OCI-LY1 (cell line): Measurements from ENCODE around the gene TPSAB1.
A peak's percentile ranks its signal among the peaks of the same experiment; 100 is the strongest.

ENCODE experiments used
- H2AFZ ChIP-seq: fragments of 200-600 bp; sonication (generic), shearing (Covaris generic); 2 replicates; pipeline ENCODE4 v1.6.0; 2014; ENCODE audit warnings: antibody characterized with exemption, mild to moderate bottlenecking, low read length
- H3F3A ChIP-seq: fragments of 200-600 bp; sonication (generic), shearing (Covaris generic); 2 replicates; pipeline ENCODE4 v1.6.0; 2014; ENCODE audit warnings: mild to moderate bottlenecking, antibody characterized with exemption, low read length, moderate library complexity; ENCODE audit not compliant: insufficient read depth
- H3K27ac ChIP-seq: fragments of 200-600 bp; sonication (generic); 2 replicates; pipeline ENCODE4 v1.5.1; 2014; ENCODE audit warnings: low read length, mixed run types, mild to moderate bottlenecking, low read depth; ENCODE audit not compliant: poor library complexity, severe bottlenecking
- H3K27me3 ChIP-seq: fragments of 200-600 bp; sonication (generic); 2 replicates; pipeline ENCODE4 v1.6.0; 2014; ENCODE audit warnings: antibody characterized with exemption, mild to moderate bottlenecking, low read length, moderate library complexity; ENCODE audit not compliant: insufficient read depth
- H3K36me3 ChIP-seq: fragments of 200-600 bp; sonication (generic); 2 replicates; pipeline ENCODE4 v1.6.1; 2014; ENCODE audit warnings: mild to moderate bottlenecking, antibody characterized with exemption, low read length, moderate library complexity, mixed read lengths; ENCODE audit not compliant: insufficient read depth
- H3K4me1 ChIP-seq: fragments of 200-600 bp; sonication (generic); 2 replicates; pipeline ENCODE4 v1.5.1; 2014; ENCODE audit warnings: mild to moderate bottlenecking, low read length, moderate library complexity; ENCODE audit not compliant: insufficient read depth, severe bottlenecking
- H3K4me2 ChIP-seq: fragments of 200-600 bp; sonication (generic), shearing (Covaris generic); 2 replicates; pipeline ENCODE4 v1.6.1; 2014; ENCODE audit warnings: low read length
- H3K4me3 ChIP-seq: fragments of 200-600 bp; sonication (generic); 2 replicates; pipeline ENCODE4 v1.5.1; 2014; ENCODE audit warnings: low read length, low read depth, mild to moderate bottlenecking, mixed read lengths; ENCODE audit not compliant: poor library complexity, severe bottlenecking
- H3K79me2 ChIP-seq: fragments of 200-600 bp; shearing (Covaris generic); 2 replicates; pipeline ENCODE4 v1.6.1; 2016; ENCODE audit warnings: mixed run types, low read length, mixed read lengths; ENCODE audit not compliant: insufficient read depth
- H3K9ac ChIP-seq: fragments of 200-600 bp; sonication (generic), shearing (Covaris generic); 2 replicates; pipeline ENCODE4 v1.6.1; 2014; ENCODE audit warnings: mild to moderate bottlenecking, low read length, mixed read lengths
- H3K9me2 ChIP-seq: fragments of 200-600 bp; sonication (generic), shearing (Covaris generic); 2 replicates; pipeline ENCODE4 v1.6.1; 2014; ENCODE audit warnings: low read depth, mild to moderate bottlenecking, low read length, mixed read lengths
- H3K9me3 ChIP-seq: fragments of 200-600 bp; shearing (Covaris generic); 2 replicates; pipeline ENCODE4 v1.6.1; 2014; ENCODE audit warnings: low read length, mixed read lengths
- H4K20me1 ChIP-seq: fragments of 200-600 bp; sonication (generic), shearing (Covaris generic); 2 replicates; pipeline ENCODE4 v1.6.0; 2016; ENCODE audit warnings: mild to moderate bottlenecking, low read length; ENCODE audit not compliant: insufficient read depth
- EZH2 ChIP-seq: fragments of 200-600 bp; sonication (generic), shearing (Covaris generic); IDR thresholded peaks from 2 replicates; pipeline ENCODE4 v1.8.0; 2017; ENCODE audit warnings: borderline replicate concordance, mixed run types, mild to moderate bottlenecking, antibody characterized with exemption, low read length, moderate library complexity, mixed read lengths
- TF ChIP-seq, protein P1 (sequence below): fragments of 200-600 bp; sonication (generic), shearing (Covaris generic); IDR thresholded peaks from 2 replicates; pipeline ENCODE4 v1.5.1; 2017; ENCODE audit warnings: mild to moderate bottlenecking, antibody characterized with exemption, low read length, moderate library complexity, mixed read lengths

The TPSAB1 gene

DNA sequence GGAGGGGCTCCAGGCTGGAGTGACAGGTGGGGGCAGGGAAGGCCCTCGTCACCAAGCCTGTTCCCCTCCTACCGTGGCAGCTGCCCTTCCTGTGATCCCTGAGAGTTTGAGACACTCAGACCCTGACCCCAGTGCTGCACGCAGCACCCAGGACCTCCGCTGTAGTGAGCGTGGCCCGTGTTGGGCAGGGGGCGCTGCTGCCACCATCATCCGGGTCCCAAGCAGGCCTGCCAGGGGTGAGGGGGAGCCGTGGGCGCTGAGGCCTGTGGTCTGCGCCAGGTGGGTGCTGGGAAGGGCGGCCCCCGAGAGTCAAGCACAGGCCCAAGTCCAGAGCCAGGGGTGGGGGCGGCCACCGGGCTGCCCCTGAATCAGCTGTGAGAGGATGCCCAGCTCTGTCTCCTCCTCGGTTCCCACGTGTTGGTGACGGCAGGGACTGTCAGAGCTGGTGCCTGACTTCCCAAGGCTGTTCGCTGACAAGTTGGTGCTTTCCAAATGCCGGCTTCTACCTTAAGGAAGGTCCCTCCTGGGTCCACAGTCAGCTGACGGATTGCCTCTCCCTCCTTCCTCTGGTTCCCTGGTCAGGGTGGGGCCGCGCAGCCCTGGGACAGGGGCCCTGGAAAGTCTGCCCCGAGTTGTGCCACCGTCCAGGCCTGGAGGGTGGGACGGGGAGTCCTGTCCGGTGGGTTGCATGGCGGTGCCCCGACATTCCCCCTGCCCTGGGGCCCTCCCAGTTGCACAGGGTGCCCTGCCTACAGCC, 46.5 kb upstream of the TPSAB1 start:
- Histone ChIP-seq H3K4me3 (no peak overlapping the region), H3K4me1 (no peaks in the 10 kb centered on the region), H3K27ac (no peak overlapping the region), H3K27me3 (no peaks in the 10 kb centered on the region), H3K9me3 (no peaks in the 10 kb centered on the region), H2AFZ (no peak overlapping the region), H4K20me1 (no peaks in the 10 kb centered on the region), H3F3A (no peaks in the 10 kb centered on the region), H3K4me2 (no peak overlapping the region), H3K9me2 (no peaks in the 10 kb centered on the region), H3K36me3 (no peaks in the 10 kb centered on the region), H3K9ac (no peak overlapping the region), H3K79me2 (no peaks in the 10 kb centered on the region)
- TF ChIP-seq, protein P1, sequence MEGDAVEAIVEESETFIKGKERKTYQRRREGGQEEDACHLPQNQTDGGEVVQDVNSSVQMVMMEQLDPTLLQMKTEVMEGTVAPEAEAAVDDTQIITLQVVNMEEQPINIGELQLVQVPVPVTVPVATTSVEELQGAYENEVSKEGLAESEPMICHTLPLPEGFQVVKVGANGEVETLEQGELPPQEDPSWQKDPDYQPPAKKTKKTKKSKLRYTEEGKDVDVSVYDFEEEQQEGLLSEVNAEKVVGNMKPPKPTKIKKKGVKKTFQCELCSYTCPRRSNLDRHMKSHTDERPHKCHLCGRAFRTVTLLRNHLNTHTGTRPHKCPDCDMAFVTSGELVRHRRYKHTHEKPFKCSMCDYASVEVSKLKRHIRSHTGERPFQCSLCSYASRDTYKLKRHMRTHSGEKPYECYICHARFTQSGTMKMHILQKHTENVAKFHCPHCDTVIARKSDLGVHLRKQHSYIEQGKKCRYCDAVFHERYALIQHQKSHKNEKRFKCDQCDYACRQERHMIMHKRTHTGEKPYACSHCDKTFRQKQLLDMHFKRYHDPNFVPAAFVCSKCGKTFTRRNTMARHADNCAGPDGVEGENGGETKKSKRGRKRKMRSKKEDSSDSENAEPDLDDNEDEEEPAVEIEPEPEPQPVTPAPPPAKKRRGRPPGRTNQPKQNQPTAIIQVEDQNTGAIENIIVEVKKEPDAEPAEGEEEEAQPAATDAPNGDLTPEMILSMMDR, result no peak
- TF ChIP-seq EZH2, result no peak

DNA sequence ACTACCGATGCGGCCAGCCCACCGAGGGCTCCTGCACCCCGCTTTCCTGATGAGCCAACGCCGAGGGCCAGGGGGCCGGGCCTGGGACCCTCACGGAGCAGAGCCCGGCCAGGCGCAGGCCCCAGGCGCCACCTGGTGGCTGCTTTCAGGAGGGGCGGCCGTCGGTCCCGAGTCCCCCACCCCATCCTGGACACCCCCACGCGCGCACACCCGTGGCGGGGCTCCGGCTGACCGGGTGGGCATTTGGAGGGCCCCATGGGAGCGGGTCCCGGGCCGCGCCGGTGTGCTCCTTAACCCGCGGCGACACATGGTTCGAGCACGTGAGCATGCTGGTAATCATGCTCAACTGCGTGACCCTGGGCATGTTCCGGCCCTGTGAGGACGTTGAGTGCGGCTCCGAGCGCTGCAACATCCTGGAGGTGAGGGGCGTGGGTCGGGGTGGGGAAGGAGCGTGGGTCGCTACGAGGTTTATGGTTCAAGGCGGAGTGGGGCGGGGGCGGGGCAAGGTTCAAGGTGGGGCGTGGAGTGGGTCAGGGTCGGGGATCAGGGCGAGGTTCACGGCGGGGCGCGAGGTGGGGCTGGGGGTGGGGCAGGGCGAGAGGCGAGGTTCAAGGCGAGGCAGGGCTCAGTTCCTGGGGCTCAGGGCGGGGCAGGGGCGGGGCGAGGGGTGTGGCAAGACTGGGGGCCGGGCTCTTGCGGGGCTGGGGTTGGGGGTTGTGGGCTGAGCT, 45.7 kb upstream of the TPSAB1 start:
- Histone ChIP-seq H3K27me3 (no peaks in the 10 kb centered on the region), H3K4me3 (no peak overlapping the region), H3K4me1 (no peaks in the 10 kb centered on the region), H3K27ac (no peak overlapping the region), H3K9me2 (no peaks in the 10 kb centered on the region), H2AFZ (no peak overlapping the region), H3K9me3 (no peaks in the 10 kb centered on the region), H3K9ac (no peak overlapping the region), H3K4me2 (no peak overlapping the region), H3F3A (no peaks in the 10 kb centered on the region), H3K79me2 (no peaks in the 10 kb centered on the region), H4K20me1 (no peaks in the 10 kb centered on the region), H3K36me3 (no peaks in the 10 kb centered on the region)
- TF ChIP-seq, protein P1, result peak; percentile 68
- TF ChIP-seq EZH2, result no peak

DNA sequence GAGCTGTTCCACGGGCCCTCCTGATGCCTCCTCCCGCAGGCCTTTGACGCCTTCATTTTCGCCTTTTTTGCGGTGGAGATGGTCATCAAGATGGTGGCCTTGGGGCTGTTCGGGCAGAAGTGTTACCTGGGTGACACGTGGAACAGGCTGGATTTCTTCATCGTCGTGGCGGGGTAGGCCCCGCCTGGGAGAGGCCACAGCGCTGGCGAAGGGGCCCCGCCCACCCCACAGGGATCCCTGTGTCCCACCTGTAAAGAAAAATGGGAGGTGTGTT, 45.2 kb upstream of the TPSAB1 start:
- H2AFZ ChIP-seq, result no peak overlapping the region
- no peak overlapping the region for H3K4me3 ChIP-seq
- no peaks in the 10 kb centered on the region for H3F3A ChIP-seq
- no peaks in the 10 kb centered on the region for H3K36me3 ChIP-seq
- no peaks in the 10 kb centered on the region for H3K9me3 ChIP-seq
- no peak overlapping the region for H3K9ac ChIP-seq
- no peaks in the 10 kb centered on the region for H3K4me1 ChIP-seq
- no peak for TF ChIP-seq EZH2
- TF ChIP-seq, protein P1, result no peak
- H3K27ac ChIP-seq, result no peak overlapping the region
- H3K4me2 ChIP-seq, result no peak overlapping the region
- H3K9me2 ChIP-seq, result no peaks in the 10 kb centered on the region
- no peaks in the 10 kb centered on the region for H3K79me2 ChIP-seq
- no peaks in the 10 kb centered on the region for H3K27me3 ChIP-seq
- H4K20me1 ChIP-seq, result no peaks in the 10 kb centered on the region
